SK-N-SH (cell line): ENCODE measurements around the gene SAMD14. TPM values are rescaled to one million over a fixed set of nuclear protein-coding genes. Genes with fewer than 3 reads are reported as not detected.

Experiments
- CTCF ChIA-PET: fragments of 300-600, 350-600 bp; formaldehyde crosslinking; extraction: SDS; loops from one replicate; lab custom pipeline; 2021; lab: Yijun Ruan, JAX
- POLR2A ChIA-PET: fragments of 350-600 bp; sonication (Branson Sonifier 250); formaldehyde crosslinking; extraction: SDS; loops from one replicate; lab custom pipeline; 2020; ENCODE audit warnings: antibody characterized with exemption, inconsistent platforms; lab: Yijun Ruan, JAX
- DNase-seq: peaks from one replicate; pipeline ENCODE4 v3.0.0; 2012
- H2AFZ ChIP-seq: fragments of 200-600 bp; sonication (generic); 2 replicates; pipeline ENCODE4 v1.8.1; 2016; ENCODE audit warnings: antibody characterized with exemption, mild to moderate bottlenecking, low read depth
- H3F3A ChIP-seq: fragments of 200-600 bp; sonication (generic); replicated peaks from 2 replicates; pipeline ENCODE3; 2016; ENCODE audit warnings: antibody characterized with exemption, mild to moderate bottlenecking; ENCODE audit not compliant: insufficient read depth
- H3K27ac ChIP-seq, 2 experiments: fragments of 200-500 bp in 1 of 2; fragments of 200-600 bp in 1 of 2; sonication (Bioruptor generic) in 1 of 2; sonication (generic), shearing (Covaris generic) in 1 of 2; 2 replicates each; pipeline versions ENCODE4 v1.5.1 to v1.6.1; 2014 to 2016; ENCODE audit warnings: low read depth in 2 of 2, inconsistent platforms in 1 of 2, low read length in 1 of 2, mild to moderate bottlenecking in 1 of 2, mixed read lengths in 1 of 2
- H3K27me3 ChIP-seq: fragments of 200-600 bp; sonication (generic), shearing (Covaris generic); 2 replicates; pipeline ENCODE4 v1.6.1; 2016; ENCODE audit warnings: mixed run types; ENCODE audit not compliant: insufficient read depth
- H3K36me3 ChIP-seq, 2 experiments: fragments of 200-500 bp in 1 of 2; fragments of 200-600 bp in 1 of 2; sonication (Bioruptor generic) in 1 of 2; sonication (generic) in 1 of 2; replicated peaks in 1 of 2; 2 replicates each; pipeline versions ENCODE3 to v1.5.1; 2014 to 2016; ENCODE audit warnings: low read length in 1 of 2, mild to moderate bottlenecking in 1 of 2; ENCODE audit not compliant: insufficient read depth in 2 of 2, control insufficient read depth in 1 of 2
- H3K4me1 ChIP-seq, 2 experiments: fragments of 200-500 bp in 1 of 2; fragments of 200-600 bp in 1 of 2; sonication (Bioruptor generic) in 1 of 2; sonication (generic), shearing (Covaris generic) in 1 of 2; 2 replicates each; pipeline versions ENCODE4 v1.5.1 to v1.6.1; 2014 to 2016; ENCODE audit warnings: low read depth in 1 of 2, low read length in 1 of 2, mixed run types in 1 of 2; ENCODE audit not compliant: insufficient read depth in 2 of 2, control insufficient read depth in 1 of 2
- H3K4me2 ChIP-seq: fragments of 200-600 bp; sonication (generic), shearing (Covaris generic); 2 replicates; pipeline ENCODE4 v1.6.1; 2017; ENCODE audit warnings: mixed run types
- H3K4me3 ChIP-seq, 2 experiments: fragments of 200-500 bp in 1 of 2; fragments of 200-600 bp in 1 of 2; sonication (Bioruptor generic) in 1 of 2; sonication (generic), shearing (Covaris generic) in 1 of 2; 2 replicates each; pipeline versions ENCODE4 v1.5.1 to v1.8.1; 2014 to 2016; ENCODE audit warnings: low read depth in 2 of 2, inconsistent platforms in 1 of 2, low read length in 1 of 2, mild to moderate bottlenecking in 1 of 2, mixed read lengths in 1 of 2, moderate library complexity in 1 of 2
- H3K79me2 ChIP-seq: fragments of 200-600 bp; sonication (generic); 2 replicates; pipeline ENCODE4 v1.8.1; 2017; ENCODE audit warnings: mild to moderate bottlenecking; ENCODE audit not compliant: insufficient read depth
- H3K9ac ChIP-seq: fragments of 200-600 bp; sonication (generic); 2 replicates; pipeline ENCODE4 v1.6.1; 2017; ENCODE audit warnings: mixed run types
- H3K9me2 ChIP-seq: fragments of 200-600 bp; sonication (generic); 2 replicates; pipeline ENCODE4 v1.6.1; 2017; ENCODE audit warnings: mixed run types
- H3K9me3 ChIP-seq: fragments of 200-600 bp; sonication (generic); 2 replicates; pipeline ENCODE4 v1.6.1; 2017; ENCODE audit warnings: mixed run types, mild to moderate bottlenecking, moderate library complexity
- H4K20me1 ChIP-seq: fragments of 200-600 bp; sonication (generic); 2 replicates; pipeline ENCODE4 v1.6.1; 2017; ENCODE audit warnings: mild to moderate bottlenecking, mixed run types; ENCODE audit not compliant: insufficient read depth
- EZH2phosphoT487 ChIP-seq: fragments of 200-600 bp; sonication (generic); IDR thresholded peaks from 2 replicates; pipeline ENCODE4 v1.6.1; 2017; ENCODE audit warnings: low read depth, mixed run types, mild to moderate bottlenecking, antibody characterized with exemption, moderate library complexity, borderline replicate concordance
- GABPA ChIP-seq: IDR thresholded peaks from 2 replicates; pipeline ENCODE4 v1.4.0; 2012; ENCODE audit warnings: low read depth, mild to moderate bottlenecking
- MAX ChIP-seq: IDR thresholded peaks from 2 replicates; pipeline ENCODE4 v1.4.0; 2012; ENCODE audit warnings: low read depth
- MEF2A ChIP-seq: IDR thresholded peaks from 2 replicates; pipeline ENCODE4 v1.4.0; 2012; ENCODE audit warnings: low read depth, borderline replicate concordance
- MXI1 ChIP-seq: IDR thresholded peaks from 2 replicates; pipeline ENCODE4 v1.6.1; 2012; ENCODE audit warnings: mild to moderate bottlenecking, low read depth, low read length, improper control_type of control experiment
- NFIC ChIP-seq: IDR thresholded peaks from 2 replicates; pipeline ENCODE4 v1.4.0; 2012; ENCODE audit warnings: borderline replicate concordance
- RFX5 ChIP-seq: IDR thresholded peaks from 2 replicates; pipeline ENCODE4 v1.6.1; 2012; ENCODE audit warnings: mild to moderate bottlenecking, improper control_type of control experiment, low read length
- TCF12 ChIP-seq: IDR thresholded peaks from 2 replicates; pipeline ENCODE4 v1.4.0; 2012
- TEAD4 ChIP-seq: IDR thresholded peaks from 2 replicates; pipeline ENCODE4 v1.4.0; 2012; ENCODE audit warnings: mild to moderate bottlenecking, borderline replicate concordance; ENCODE audit not compliant: insufficient read depth
- USF1 ChIP-seq: IDR thresholded peaks from 2 replicates; pipeline ENCODE4 v1.4.0; 2012; ENCODE audit warnings: low read depth, borderline replicate concordance
- USF2 ChIP-seq: fragments of 150-350 bp; IDR thresholded peaks from 2 replicates; pipeline ENCODE4 v1.6.1; 2017; ENCODE audit warnings: antibody characterized with exemption, low read length, low read depth, borderline replicate concordance
- YY1 ChIP-seq: IDR thresholded peaks from 2 replicates; pipeline ENCODE4 v1.4.0; 2012; ENCODE audit warnings: low read depth, mild to moderate bottlenecking
- WGBS: methylation state at CpG from one replicate; pipeline ENCODE4 v1.1.6; 2017; ENCODE audit warnings: low lambda C conversion rate; 5-methylcytosine and 5-hydroxymethylcytosine counted together
- polyA plus RNA-seq, 3 experiments: library from polyadenylated mRNA; depleted of rRNA; stranded (reverse); fragments of >200 nt; gene quantifications; 2 replicates each; pipeline ENCODE4 v1.2.3, GENCODE V29; 2012
- TF ChIP-seq, protein P1 (sequence below): IDR thresholded peaks from 2 replicates; pipeline ENCODE4; 2012

SAMD14 gene
- polyA plus RNA-seq, 1 of the 3 experiments (the other 2 are of a cell fraction), result 3.4 TPM

GRCh38 chr17:50163843-50164696 lies 34.1 kb upstream of the SAMD14 start:
- Histone ChIP-seq H3K4me3 (no peak overlapping the region), H3K9me3 (no peaks in the 10 kb centered on the region), H4K20me1 (no peaks in the 10 kb centered on the region), H3K9me2 (no peaks in the 10 kb centered on the region), H3K27ac (no peak overlapping the region), H3K4me2 (no peak overlapping the region), H2AFZ (no peak overlapping the region), H3K9ac (no peak overlapping the region), H3K36me3 (no peaks in the 10 kb centered on the region), H3F3A (peaks cover 10% of the 10 kb centered on the region), H3K4me1 (peaks cover 3 to 12% of the 10 kb centered on the region in 2 experiments; a peak in 1 of 4 replicates), H3K79me2 (no peaks in the 10 kb centered on the region), H3K27me3 (no peaks in the 10 kb centered on the region)
- ChIA-PET CTCF (interaction anchor here (0.9 to 17.0 kb wide), 12 partner anchors 9 to 134 kb away, joined by 3 to 517 read pairs (median 6); partner anchors contain the start of genes COL1A1 and TMEM92), POLR2A (interaction anchor here (0.7 to 1.3 kb wide), 2 partner anchors 13 to 33 kb away, joined by 3 to 5 read pairs; no protein-coding TSS in a partner anchor)
- no peak for DNase-seq
- TF ChIP-seq YY1, result no peak
- 79% methylated on average over 11 of the region's 11 CpGs for WGBS

GRCh38 chr17:50162466-50163254 lies 32.7 kb upstream of the SAMD14 start:
- Histone ChIP-seq H3K4me1 (peaks cover 3 to 10% of the 10 kb centered on the region in 2 experiments; a peak in 1 of 4 replicates), H3K36me3 (no peaks in the 10 kb centered on the region), H4K20me1 (no peaks in the 10 kb centered on the region), H3K9ac (no peak overlapping the region), H3K27me3 (no peaks in the 10 kb centered on the region), H3K4me2 (no peak overlapping the region), H3K9me3 (no peaks in the 10 kb centered on the region), H3F3A (peaks cover 16% of the 10 kb centered on the region), H3K27ac (no peak overlapping the region), H3K79me2 (no peaks in the 10 kb centered on the region), H3K9me2 (no peaks in the 10 kb centered on the region), H2AFZ (no peak overlapping the region), H3K4me3 (no peak overlapping the region)
- WGBS, result 85% methylated on average over 8 of the region's 8 CpGs
- TF ChIP-seq USF1, result no peak
- no peak for TF ChIP-seq TEAD4
- CTCF ChIA-PET, result interaction anchor here (0.6 to 17.0 kb wide), 54 partner anchors 7 to 367 kb away, joined by 3 to 517 read pairs (median 9); partner anchors contain the start of genes COL1A1, PDK2, PPP1R9B and SAMD14
- POLR2A ChIA-PET, result interaction anchor here (0.9 to 2.7 kb wide), 8 partner anchors 11 to 71 kb away, joined by 3 to 30 read pairs (median 4); no protein-coding TSS in a partner anchor
- DNase-seq, result no peak

GRCh38 chr17:50161911-50162288 lies 31.9 kb upstream of the SAMD14 start:
- no peak for DNase-seq
- H3K36me3 ChIP-seq, result no peaks in the 10 kb centered on the region
- WGBS, result 74% methylated on average over 16 of the region's 16 CpGs
- H4K20me1 ChIP-seq, result no peaks in the 10 kb centered on the region
- H3K4me1 ChIP-seq, result peaks cover 3 to 10% of the 10 kb centered on the region in 2 experiments; a peak in 1 of 4 replicates
- no peaks in the 10 kb centered on the region for H3K27me3 ChIP-seq
- no peak overlapping the region; the same call in 1 of the 2 replicates for H3K9ac ChIP-seq
- H3K79me2 ChIP-seq, result no peaks in the 10 kb centered on the region
- peak overlapping the region in 1 of 2 experiments; percentile 72; a peak in 2 of 4 replicates for H3K27ac ChIP-seq
- peak overlapping the region; percentile 93 for H3K4me2 ChIP-seq
- H3K9me2 ChIP-seq, result no peaks in the 10 kb centered on the region
- 0 out of 4 replicates have a peak overlapping the region, but pooled peaks of 1 of the 2 experiments have one; percentile 60 for H3K4me3 ChIP-seq
- ChIA-PET POLR2A (interaction anchor here (0.6 to 2.7 kb wide), 12 partner anchors 10 to 185 kb away, joined by 3 to 30 read pairs (median 4); partner anchors contain the start of gene PDK2), CTCF (interaction anchor here (0.6 to 2.8 kb wide), 57 partner anchors 8 to 379 kb away, joined by 3 to 148 read pairs (median 6); partner anchors contain the start of genes COL1A1, PDK2, PPP1R9B and SAMD14)
- no peaks in the 10 kb centered on the region for H3K9me3 ChIP-seq
- H2AFZ ChIP-seq, result peak overlapping the region; percentile 67; the same call in 1 of the 2 replicates
- peaks cover 16% of the 10 kb centered on the region for H3F3A ChIP-seq
- TF ChIP-seq TEAD4, result no peak
- TF ChIP-seq GABPA, result no peak
- no peak for TF ChIP-seq EZH2phosphoT487
- no peak for TF ChIP-seq USF2
- no peak for TF ChIP-seq TCF12
- TF ChIP-seq RFX5, result no peak
- TF ChIP-seq, protein P1, sequence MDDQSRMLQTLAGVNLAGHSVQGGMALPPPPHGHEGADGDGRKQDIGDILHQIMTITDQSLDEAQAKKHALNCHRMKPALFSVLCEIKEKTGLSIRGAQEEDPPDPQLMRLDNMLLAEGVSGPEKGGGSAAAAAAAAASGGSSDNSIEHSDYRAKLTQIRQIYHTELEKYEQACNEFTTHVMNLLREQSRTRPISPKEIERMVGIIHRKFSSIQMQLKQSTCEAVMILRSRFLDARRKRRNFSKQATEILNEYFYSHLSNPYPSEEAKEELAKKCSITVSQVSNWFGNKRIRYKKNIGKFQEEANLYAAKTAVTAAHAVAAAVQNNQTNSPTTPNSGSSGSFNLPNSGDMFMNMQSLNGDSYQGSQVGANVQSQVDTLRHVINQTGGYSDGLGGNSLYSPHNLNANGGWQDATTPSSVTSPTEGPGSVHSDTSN, result no peak
- TF ChIP-seq MAX, result no peak
- TF ChIP-seq MXI1, result no peak
- TF ChIP-seq NFIC, result no peak
- no peak for TF ChIP-seq MEF2A
